ENCODE measurements around the gene SLC23A2. TPM values are rescaled to one million over a fixed set of nuclear protein-coding genes. Genes with fewer than 3 reads are reported as not detected.

The SLC23A2 gene
- total RNA-seq, 1 donor from 2014 or later, result 20.8 TPM

DNA sequence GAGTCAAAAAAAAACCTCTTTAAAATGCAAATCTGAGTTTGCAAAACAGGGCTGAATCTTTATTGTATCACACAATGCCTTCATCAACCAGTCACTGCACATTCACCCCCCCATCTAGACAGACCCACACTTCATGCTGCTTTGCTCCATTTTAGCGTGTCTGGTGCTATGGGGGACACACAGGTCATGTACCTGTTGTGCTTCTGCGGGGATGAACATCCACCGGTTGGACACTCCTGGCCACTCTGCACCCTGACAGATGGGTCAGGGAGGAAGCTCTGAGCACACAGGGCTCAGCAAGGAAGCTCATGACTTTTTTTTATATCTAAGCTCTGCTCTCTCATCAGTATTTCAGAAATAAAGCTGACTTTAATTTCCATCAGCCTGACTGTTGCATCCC is 143.3 kb downstream of the SLC23A2 start:
- FAIRE-seq, result no peak
- H4K20me1 ChIP-seq (ENCODE audit: insufficient read depth, low read length), result no peaks in the 10 kb centered on the region

DNA sequence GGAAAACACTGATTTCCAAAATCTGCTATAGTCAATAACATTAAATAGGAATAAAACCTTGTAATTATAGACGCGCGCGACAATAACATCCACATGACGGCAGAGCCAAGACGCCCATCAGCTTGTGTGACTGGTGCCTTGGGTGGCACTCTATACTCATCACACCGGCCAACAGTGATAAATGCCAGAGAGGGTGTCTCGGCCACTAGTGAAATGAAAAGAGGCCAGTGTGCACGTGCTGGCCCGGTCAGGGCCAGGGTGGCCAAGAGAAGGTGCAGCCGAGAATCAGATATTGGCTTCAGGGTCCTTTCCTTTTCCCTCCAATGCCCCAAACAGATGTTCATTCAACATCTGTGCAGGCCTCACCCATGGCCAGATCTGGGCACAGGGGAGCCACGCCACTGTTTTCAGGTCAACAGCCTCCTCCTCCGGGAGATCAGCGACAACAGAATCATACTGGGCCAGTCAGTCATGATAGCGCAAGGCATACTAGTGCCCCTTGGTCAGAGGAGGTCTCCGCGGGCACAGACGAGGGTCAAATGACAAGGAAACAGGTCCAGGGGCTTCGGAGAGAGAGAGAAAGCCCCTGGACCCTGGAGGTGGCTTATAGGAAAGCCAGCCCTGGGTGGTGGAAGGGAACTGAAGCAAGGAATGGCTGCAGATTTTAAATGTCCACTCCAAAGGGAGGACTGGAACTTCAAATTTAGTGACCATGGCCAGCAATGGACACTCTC is 145.1 kb downstream of the SLC23A2 start:
- no peak for FAIRE-seq
- no peak overlapping the region for H3K27ac Mint-ChIP-seq (ENCODE audit: unreplicated experiment)
- H3K4me3 Mint-ChIP-seq (ENCODE audit: unreplicated experiment), result no peak overlapping the region
- no peaks in the 10 kb centered on the region for H3K4me1 ChIP-seq (ENCODE audit: insufficient read depth, low read length)
- no peak for DNase-seq (ENCODE audit: low read depth)
- no peak overlapping the region for H3K9ac ChIP-seq (ENCODE audit: low read length)
- H3K4me3 ChIP-seq (ENCODE audit: insufficient read depth, low read depth, low read length), result no peak overlapping the region
- no peak overlapping the region for H3K27ac ChIP-seq (ENCODE audit: low read depth, low read length)
- H4K20me1 ChIP-seq (ENCODE audit: insufficient read depth, low read length), result no peaks in the 10 kb centered on the region
- no peaks in the 10 kb centered on the region for H3K9me3 Mint-ChIP-seq (ENCODE audit: unreplicated experiment)
- H3K79me2 ChIP-seq (ENCODE audit: insufficient read depth, low read length), result no peaks in the 10 kb centered on the region
- no peaks in the 10 kb centered on the region for H3K4me1 Mint-ChIP-seq (ENCODE audit: low read depth, unreplicated experiment)
- H3K4me2 ChIP-seq (ENCODE audit: low read length), result no peak overlapping the region
- peaks cover 19% of the 10 kb centered on the region for H3K36me3 ChIP-seq (ENCODE audit: insufficient read depth, low read length)
- no peaks in the 10 kb centered on the region for H3K9me3 ChIP-seq (ENCODE audit: insufficient read depth, low read depth, low read length)
- no peak overlapping the region for H2AFZ ChIP-seq (ENCODE audit: low read depth, low read length)
- TF ChIP-seq EZH2 (IDR thresholded peaks at IDR 0.05; ENCODE audit: insufficient read depth, low read length), result no peak
- TF ChIP-seq, protein P1, sequence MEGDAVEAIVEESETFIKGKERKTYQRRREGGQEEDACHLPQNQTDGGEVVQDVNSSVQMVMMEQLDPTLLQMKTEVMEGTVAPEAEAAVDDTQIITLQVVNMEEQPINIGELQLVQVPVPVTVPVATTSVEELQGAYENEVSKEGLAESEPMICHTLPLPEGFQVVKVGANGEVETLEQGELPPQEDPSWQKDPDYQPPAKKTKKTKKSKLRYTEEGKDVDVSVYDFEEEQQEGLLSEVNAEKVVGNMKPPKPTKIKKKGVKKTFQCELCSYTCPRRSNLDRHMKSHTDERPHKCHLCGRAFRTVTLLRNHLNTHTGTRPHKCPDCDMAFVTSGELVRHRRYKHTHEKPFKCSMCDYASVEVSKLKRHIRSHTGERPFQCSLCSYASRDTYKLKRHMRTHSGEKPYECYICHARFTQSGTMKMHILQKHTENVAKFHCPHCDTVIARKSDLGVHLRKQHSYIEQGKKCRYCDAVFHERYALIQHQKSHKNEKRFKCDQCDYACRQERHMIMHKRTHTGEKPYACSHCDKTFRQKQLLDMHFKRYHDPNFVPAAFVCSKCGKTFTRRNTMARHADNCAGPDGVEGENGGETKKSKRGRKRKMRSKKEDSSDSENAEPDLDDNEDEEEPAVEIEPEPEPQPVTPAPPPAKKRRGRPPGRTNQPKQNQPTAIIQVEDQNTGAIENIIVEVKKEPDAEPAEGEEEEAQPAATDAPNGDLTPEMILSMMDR (IDR thresholded peaks at IDR 0.05; ENCODE audit: insufficient read depth, low read depth, low read length), result no peak
- H3K27me3 Mint-ChIP-seq (ENCODE audit: low read depth, unreplicated experiment), result no peaks in the 10 kb centered on the region
- H3K27me3 ChIP-seq (ENCODE audit: insufficient read depth, low read length), result no peaks in the 10 kb centered on the region
- H3K36me3 Mint-ChIP-seq (ENCODE audit: low read depth, unreplicated experiment), result peaks cover 22% of the 10 kb centered on the region

More for the DNA sequence above, 143.3 kb downstream of the SLC23A2 start:
- no peak overlapping the region for H3K4me3 ChIP-seq (ENCODE audit: insufficient read depth, low read depth, low read length)
- H3K9ac ChIP-seq (ENCODE audit: low read length), result no peak overlapping the region
- no peaks in the 10 kb centered on the region for H3K4me1 Mint-ChIP-seq (ENCODE audit: low read depth, unreplicated experiment)
- no peaks in the 10 kb centered on the region for H3K9me3 Mint-ChIP-seq (ENCODE audit: unreplicated experiment)
- no peaks in the 10 kb centered on the region for H3K4me1 ChIP-seq (ENCODE audit: insufficient read depth, low read length)
- H3K4me3 Mint-ChIP-seq (ENCODE audit: unreplicated experiment), result no peak overlapping the region
- no peaks in the 10 kb centered on the region for H3K27me3 Mint-ChIP-seq (ENCODE audit: low read depth, unreplicated experiment)
- no peak for DNase-seq (ENCODE audit: low read depth)
- H3K4me2 ChIP-seq (ENCODE audit: low read length), result no peak overlapping the region
- H3K36me3 ChIP-seq (ENCODE audit: insufficient read depth, low read length), result peaks cover 19% of the 10 kb centered on the region
- no peak overlapping the region for H3K27ac Mint-ChIP-seq (ENCODE audit: unreplicated experiment)
- no peak overlapping the region for H3K27ac ChIP-seq (ENCODE audit: low read depth, low read length)
- H3K79me2 ChIP-seq (ENCODE audit: insufficient read depth, low read length), result no peaks in the 10 kb centered on the region
- no peaks in the 10 kb centered on the region for H3K27me3 ChIP-seq (ENCODE audit: insufficient read depth, low read length)
- no peaks in the 10 kb centered on the region for H3K9me3 ChIP-seq (ENCODE audit: insufficient read depth, low read depth, low read length)
- peaks cover 29% of the 10 kb centered on the region for H3K36me3 Mint-ChIP-seq (ENCODE audit: low read depth, unreplicated experiment)
- no peak overlapping the region for H2AFZ ChIP-seq (ENCODE audit: low read depth, low read length)
- TF ChIP-seq EZH2 (IDR thresholded peaks at IDR 0.05; ENCODE audit: insufficient read depth, low read length), result no peak
- TF ChIP-seq, protein P1 (IDR thresholded peaks at IDR 0.05; ENCODE audit: insufficient read depth, low read depth, low read length), result no peak

DNA sequence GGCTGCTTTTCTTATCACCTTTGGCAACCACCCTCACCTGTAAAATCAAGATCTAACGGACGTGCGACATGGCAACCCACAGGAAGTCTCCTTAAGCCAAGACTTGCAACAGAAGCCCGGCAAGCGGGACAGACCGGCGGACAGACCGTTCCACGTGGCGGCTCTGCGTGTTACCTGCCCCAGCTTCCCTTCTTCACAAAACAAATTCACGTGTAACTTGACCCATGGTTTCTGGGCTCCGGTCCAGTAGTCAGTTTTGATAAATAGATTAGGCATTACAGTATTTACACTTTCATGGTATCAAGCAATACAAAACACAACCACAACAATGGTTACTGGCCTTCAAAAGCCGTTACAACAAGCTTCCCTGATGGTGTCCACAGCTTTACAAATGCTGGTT is 145.8 kb downstream of the SLC23A2 start:
- Mint-ChIP-seq H3K36me3 (ENCODE audit: low read depth, unreplicated experiment) (peaks cover 22% of the 10 kb centered on the region), H3K27ac (ENCODE audit: unreplicated experiment) (no peak overlapping the region)
- TF ChIP-seq EZH2 (IDR thresholded peaks at IDR 0.05; ENCODE audit: insufficient read depth, low read length), result no peak
- TF ChIP-seq, protein P1 (IDR thresholded peaks at IDR 0.05; ENCODE audit: insufficient read depth, low read depth, low read length), result no peak

More for the DNA sequence above, 145.8 kb downstream of the SLC23A2 start:
- H3K4me3 Mint-ChIP-seq (ENCODE audit: unreplicated experiment), result no peak overlapping the region
- no peak overlapping the region for H3K4me2 ChIP-seq (ENCODE audit: low read length)
- no peak overlapping the region for H3K4me3 ChIP-seq (ENCODE audit: insufficient read depth, low read depth, low read length)
- H3K9me3 ChIP-seq (ENCODE audit: insufficient read depth, low read depth, low read length), result no peaks in the 10 kb centered on the region
- H3K36me3 ChIP-seq (ENCODE audit: insufficient read depth, low read length), result peaks cover 19% of the 10 kb centered on the region
- DNase-seq (ENCODE audit: low read depth) (no peak), FAIRE-seq (no peak)
- H3K9me3 Mint-ChIP-seq (ENCODE audit: unreplicated experiment), result no peaks in the 10 kb centered on the region
- no peaks in the 10 kb centered on the region for H4K20me1 ChIP-seq (ENCODE audit: insufficient read depth, low read length)
- H3K27ac ChIP-seq (ENCODE audit: low read depth, low read length), result no peak overlapping the region
- no peak overlapping the region for H3K9ac ChIP-seq (ENCODE audit: low read length)
- H3K4me1 Mint-ChIP-seq (ENCODE audit: low read depth, unreplicated experiment), result no peaks in the 10 kb centered on the region
- no peak overlapping the region for H2AFZ ChIP-seq (ENCODE audit: low read depth, low read length)
- no peaks in the 10 kb centered on the region for H3K27me3 ChIP-seq (ENCODE audit: insufficient read depth, low read length)
- H3K79me2 ChIP-seq (ENCODE audit: insufficient read depth, low read length), result no peaks in the 10 kb centered on the region
- no peaks in the 10 kb centered on the region for H3K27me3 Mint-ChIP-seq (ENCODE audit: low read depth, unreplicated experiment)
- no peaks in the 10 kb centered on the region for H3K4me1 ChIP-seq (ENCODE audit: insufficient read depth, low read length)

All from astrocyte (in vitro differentiated cells and primary cell).